ENCODE results near the gene OTOGL.
A peak's percentile ranks its signal among the peaks of the same experiment; 100 is the strongest.

Gene OTOGL

DNA sequence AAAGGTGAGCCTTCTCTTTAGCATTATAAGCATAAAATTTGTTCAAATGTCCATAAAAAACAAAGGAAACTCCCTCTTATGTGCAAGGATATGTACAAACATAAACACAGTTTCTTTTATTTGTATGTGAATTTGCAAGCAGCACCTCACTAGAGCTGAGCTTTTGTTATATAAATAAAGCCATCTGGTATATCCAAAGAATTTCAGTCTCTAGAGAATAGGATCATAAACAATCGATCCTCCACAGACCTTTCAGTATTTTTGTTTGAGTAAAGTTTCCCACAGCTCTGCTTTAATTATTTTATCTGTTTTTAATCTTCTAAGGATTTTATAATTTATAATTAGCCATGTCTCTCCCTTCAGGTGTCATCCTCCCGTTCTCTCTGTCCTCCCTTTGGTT lies 89.2 kb downstream of the OTOGL start:
- H3K36me3 ChIP-seq (ENCODE audit: control insufficient read depth in 2 of 2, insufficient read depth in 1 of 2, low read length in 2 of 2): no peaks in the 10 kb centered on the region
- POLR2A ChIA-PET: interaction anchor here (1.0 kb wide), 1 partner anchor 254 kb away, joined by 3 read pairs; the partner anchor contains the start of gene PPP1R12A
- CTCF ChIA-PET: interaction anchor here (0.9 to 15.0 kb wide), 4 partner anchors 9 to 781 kb away, joined by 3 to 294 read pairs (median 41); no protein-coding TSS in a partner anchor
- no peaks in the 10 kb centered on the region for H3K9me3 ChIP-seq (ENCODE audit: control insufficient read depth, insufficient read depth, low read depth, low read length)
- H3K27ac ChIP-seq (ENCODE audit: extremely low read depth, low read depth, low read length): no peak overlapping the region
- peaks cover 16% of the 10 kb centered on the region for H3K4me1 ChIP-seq (ENCODE audit: control insufficient read depth, insufficient read depth, low read length)
- no peak for TF ChIP-seq ZBTB8A (tag by site-specific recombination; IDR thresholded peaks at IDR 0.05)
- no peak for TF ChIP-seq ZNF48 (tag by site-specific recombination; IDR thresholded peaks at IDR 0.05)
- TF ChIP-seq SETDB1 (IDR thresholded peaks at IDR 0.05; ENCODE audit: insufficient read length, low read length): no peak
- no peak for TF ChIP-seq ZNF366 (tag by site-specific recombination; conservative IDR thresholded peaks at IDR 0.05)
- no peak for TF ChIP-seq ZNF202 (tag by site-specific recombination; IDR thresholded peaks at IDR 0.05; ENCODE audit: borderline replicate concordance)
- no peak for TF ChIP-seq ZNF155 (tag by site-specific recombination; IDR thresholded peaks at IDR 0.05)
- TF ChIP-seq WT1 (tag by site-specific recombination; IDR thresholded peaks at IDR 0.05): peak; percentile 57
- TF ChIP-seq, protein P1, sequence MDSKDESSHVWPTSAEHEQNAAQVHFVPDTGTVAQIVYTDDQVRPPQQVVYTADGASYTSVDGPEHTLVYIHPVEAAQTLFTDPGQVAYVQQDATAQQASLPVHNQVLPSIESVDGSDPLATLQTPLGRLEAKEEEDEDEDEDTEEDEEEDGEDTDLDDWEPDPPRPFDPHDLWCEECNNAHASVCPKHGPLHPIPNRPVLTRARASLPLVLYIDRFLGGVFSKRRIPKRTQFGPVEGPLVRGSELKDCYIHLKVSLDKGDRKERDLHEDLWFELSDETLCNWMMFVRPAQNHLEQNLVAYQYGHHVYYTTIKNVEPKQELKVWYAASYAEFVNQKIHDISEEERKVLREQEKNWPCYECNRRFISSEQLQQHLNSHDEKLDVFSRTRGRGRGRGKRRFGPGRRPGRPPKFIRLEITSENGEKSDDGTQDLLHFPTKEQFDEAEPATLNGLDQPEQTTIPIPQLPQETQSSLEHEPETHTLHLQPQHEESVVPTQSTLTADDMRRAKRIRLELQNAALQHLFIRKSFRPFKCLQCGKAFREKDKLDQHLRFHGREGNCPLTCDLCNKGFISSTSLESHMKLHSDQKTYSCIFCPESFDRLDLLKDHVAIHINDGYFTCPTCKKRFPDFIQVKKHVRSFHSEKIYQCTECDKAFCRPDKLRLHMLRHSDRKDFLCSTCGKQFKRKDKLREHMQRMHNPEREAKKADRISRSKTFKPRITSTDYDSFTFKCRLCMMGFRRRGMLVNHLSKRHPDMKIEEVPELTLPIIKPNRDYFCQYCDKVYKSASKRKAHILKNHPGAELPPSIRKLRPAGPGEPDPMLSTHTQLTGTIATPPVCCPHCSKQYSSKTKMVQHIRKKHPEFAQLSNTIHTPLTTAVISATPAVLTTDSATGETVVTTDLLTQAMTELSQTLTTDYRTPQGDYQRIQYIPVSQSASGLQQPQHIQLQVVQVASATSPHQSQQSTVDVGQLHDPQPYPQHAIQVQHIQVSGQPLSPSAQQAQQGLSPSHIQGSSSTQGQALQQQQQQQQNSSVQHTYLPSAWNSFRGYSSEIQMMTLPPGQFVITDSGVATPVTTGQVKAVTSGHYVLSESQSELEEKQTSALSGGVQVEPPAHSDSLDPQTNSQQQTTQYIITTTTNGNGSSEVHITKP (tag by site-specific recombination; IDR thresholded peaks at IDR 0.05): no peak
- H3K4me3 ChIP-seq (ENCODE audit: low read depth, low read length): no peak overlapping the region

DNA sequence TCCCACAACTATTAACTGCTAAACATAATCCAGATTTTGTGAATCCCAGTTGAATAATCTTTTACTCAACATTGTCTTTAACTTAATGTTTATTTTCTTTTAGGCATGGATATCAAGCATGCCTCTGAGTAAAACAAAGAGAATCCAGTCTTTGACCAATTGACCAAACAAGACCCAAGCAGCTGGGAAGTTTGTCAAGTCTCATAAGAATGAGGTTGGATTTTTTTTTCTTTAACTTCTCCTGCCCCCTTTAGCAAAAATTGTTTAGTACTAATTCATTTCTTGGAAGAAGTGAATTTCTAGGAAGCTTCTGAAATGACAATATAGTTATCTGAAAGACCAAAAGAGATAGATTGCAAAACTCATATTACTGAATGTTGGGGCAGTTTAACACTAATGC lies 89.9 kb downstream of the OTOGL start:
- Histone ChIP-seq H3K27ac (ENCODE audit: extremely low read depth, low read depth, low read length) (no peak overlapping the region), H3K4me3 (ENCODE audit: low read depth, low read length) (no peak overlapping the region), H3K9me3 (ENCODE audit: control insufficient read depth, insufficient read depth, low read depth, low read length) (no peaks in the 10 kb centered on the region), H3K36me3 (ENCODE audit: control insufficient read depth in 2 of 2, insufficient read depth in 1 of 2, low read length in 2 of 2) (no peaks in the 10 kb centered on the region), H3K4me1 (ENCODE audit: control insufficient read depth, insufficient read depth, low read length) (peaks cover 16% of the 10 kb centered on the region)
- CTCF ChIA-PET: interaction anchor here (0.9 to 15.0 kb wide), 5 partner anchors 8 to 782 kb away, joined by 3 to 294 read pairs (median 4); no protein-coding TSS in a partner anchor
- POLR2A ChIA-PET: no interaction called here
- TF ChIP-seq ZNF211 (tag by site-specific recombination; IDR thresholded peaks at IDR 0.05; ENCODE audit: low read depth) (no peak), HOXD13 (CRISPR knock-in tag; IDR thresholded peaks at IDR 0.05; ENCODE audit: borderline replicate concordance) (no peak), ZBTB1 (tag by site-specific recombination; IDR thresholded peaks at IDR 0.05) (no peak), ZBTB17 (tag by site-specific recombination; IDR thresholded peaks at IDR 0.05) (no peak), BCL11B (tag by site-specific recombination; IDR thresholded peaks at IDR 0.05; ENCODE audit: low read depth) (no peak)
- TF ChIP-seq, protein P2, sequence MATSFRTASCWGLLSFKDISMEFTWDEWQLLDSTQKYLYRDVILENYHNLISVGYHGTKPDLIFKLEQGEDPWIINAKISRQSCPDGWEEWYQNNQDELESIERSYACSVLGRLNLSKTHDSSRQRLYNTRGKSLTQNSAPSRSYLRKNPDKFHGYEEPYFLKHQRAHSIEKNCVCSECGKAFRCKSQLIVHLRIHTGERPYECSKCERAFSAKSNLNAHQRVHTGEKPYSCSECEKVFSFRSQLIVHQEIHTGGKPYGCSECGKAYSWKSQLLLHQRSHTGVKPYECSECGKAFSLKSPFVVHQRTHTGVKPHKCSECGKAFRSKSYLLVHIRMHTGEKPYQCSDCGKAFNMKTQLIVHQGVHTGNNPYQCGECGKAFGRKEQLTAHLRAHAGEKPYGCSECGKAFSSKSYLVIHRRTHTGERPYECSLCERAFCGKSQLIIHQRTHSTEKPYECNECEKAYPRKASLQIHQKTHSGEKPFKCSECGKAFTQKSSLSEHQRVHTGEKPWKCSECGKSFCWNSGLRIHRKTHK (tag by site-specific recombination; IDR thresholded peaks at IDR 0.05): no peak
- TF ChIP-seq, protein P3, sequence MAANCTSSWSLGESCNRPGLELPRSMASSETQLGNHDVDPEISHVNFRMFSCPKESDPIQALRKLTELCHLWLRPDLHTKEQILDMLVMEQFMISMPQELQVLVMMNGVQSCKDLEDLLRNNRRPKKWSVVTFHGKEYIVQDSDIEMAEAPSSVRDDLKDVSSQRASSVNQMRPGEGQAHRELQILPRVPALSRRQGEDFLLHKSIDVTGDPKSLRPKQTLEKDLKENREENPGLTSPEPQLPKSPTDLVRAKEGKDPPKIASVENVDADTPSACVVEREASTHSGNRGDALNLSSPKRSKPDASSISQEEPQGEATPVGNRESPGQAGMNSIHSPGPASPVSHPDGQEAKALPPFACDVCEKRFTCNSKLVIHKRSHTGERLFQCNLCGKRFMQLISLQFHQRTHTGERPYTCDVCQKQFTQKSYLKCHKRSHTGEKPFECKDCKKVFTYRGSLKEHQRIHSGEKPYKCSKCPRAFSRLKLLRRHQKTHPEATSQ (tag by site-specific recombination; IDR thresholded peaks at IDR 0.05): no peak
- TF ChIP-seq, protein P4, sequence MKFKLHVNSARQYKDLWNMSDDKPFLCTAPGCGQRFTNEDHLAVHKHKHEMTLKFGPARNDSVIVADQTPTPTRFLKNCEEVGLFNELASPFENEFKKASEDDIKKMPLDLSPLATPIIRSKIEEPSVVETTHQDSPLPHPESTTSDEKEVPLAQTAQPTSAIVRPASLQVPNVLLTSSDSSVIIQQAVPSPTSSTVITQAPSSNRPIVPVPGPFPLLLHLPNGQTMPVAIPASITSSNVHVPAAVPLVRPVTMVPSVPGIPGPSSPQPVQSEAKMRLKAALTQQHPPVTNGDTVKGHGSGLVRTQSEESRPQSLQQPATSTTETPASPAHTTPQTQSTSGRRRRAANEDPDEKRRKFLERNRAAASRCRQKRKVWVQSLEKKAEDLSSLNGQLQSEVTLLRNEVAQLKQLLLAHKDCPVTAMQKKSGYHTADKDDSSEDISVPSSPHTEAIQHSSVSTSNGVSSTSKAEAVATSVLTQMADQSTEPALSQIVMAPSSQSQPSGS (tag by site-specific recombination; IDR thresholded peaks at IDR 0.05; ENCODE audit: low read depth): no peak
- TF ChIP-seq, protein P5, sequence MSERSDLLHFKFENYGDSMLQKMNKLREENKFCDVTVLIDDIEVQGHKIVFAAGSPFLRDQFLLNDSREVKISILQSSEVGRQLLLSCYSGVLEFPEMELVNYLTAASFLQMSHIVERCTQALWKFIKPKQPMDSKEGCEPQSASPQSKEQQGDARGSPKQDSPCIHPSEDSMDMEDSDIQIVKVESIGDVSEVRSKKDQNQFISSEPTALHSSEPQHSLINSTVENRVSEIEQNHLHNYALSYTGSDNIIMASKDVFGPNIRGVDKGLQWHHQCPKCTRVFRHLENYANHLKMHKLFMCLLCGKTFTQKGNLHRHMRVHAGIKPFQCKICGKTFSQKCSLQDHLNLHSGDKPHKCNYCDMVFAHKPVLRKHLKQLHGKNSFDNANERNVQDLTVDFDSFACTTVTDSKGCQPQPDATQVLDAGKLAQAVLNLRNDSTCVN (tag by site-specific recombination; optimal IDR thresholded peaks at IDR 0.05): no peak
- TF ChIP-seq, protein P6, sequence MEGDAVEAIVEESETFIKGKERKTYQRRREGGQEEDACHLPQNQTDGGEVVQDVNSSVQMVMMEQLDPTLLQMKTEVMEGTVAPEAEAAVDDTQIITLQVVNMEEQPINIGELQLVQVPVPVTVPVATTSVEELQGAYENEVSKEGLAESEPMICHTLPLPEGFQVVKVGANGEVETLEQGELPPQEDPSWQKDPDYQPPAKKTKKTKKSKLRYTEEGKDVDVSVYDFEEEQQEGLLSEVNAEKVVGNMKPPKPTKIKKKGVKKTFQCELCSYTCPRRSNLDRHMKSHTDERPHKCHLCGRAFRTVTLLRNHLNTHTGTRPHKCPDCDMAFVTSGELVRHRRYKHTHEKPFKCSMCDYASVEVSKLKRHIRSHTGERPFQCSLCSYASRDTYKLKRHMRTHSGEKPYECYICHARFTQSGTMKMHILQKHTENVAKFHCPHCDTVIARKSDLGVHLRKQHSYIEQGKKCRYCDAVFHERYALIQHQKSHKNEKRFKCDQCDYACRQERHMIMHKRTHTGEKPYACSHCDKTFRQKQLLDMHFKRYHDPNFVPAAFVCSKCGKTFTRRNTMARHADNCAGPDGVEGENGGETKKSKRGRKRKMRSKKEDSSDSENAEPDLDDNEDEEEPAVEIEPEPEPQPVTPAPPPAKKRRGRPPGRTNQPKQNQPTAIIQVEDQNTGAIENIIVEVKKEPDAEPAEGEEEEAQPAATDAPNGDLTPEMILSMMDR (tag by site-specific recombination; IDR thresholded peaks at IDR 0.05): no peak
- TF ChIP-seq, protein P7, sequence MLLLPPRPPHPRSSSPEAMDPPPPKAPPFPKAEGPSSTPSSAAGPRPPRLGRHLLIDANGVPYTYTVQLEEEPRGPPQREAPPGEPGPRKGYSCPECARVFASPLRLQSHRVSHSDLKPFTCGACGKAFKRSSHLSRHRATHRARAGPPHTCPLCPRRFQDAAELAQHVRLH (tag by site-specific recombination; IDR thresholded peaks at IDR 0.05): no peak
